ENCODE measurements around the gene KCTD16. TPM values are rescaled to one million over a fixed set of nuclear protein-coding genes. Genes with fewer than 3 reads are reported as not detected.

KCTD16 gene
- total RNA-seq, 1 donor from 2014 or later: 5.6 TPM

DNA sequence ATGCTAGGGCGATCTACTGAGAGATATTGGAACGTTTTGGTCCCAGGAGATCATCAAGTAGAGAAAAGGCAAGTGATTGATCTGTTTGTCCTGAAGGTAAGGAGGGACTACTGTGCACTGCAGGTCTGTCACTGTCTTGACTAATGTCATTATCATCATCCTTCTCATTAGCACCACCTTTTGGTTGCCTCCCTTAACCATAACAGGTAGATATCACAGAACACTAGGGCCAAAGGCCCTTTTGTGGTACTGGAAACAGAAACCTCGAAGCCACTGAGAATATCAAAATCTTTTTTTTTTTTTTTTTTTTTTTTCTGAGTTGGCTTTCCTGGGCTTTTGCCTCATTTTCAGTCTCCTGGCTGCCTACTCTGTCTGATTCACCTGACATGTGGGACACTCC, 134.0 kb downstream of the KCTD16 start:
- Histone ChIP-seq H4K20me1 (ENCODE audit: insufficient read depth, low read length) (no peaks in the 10 kb centered on the region), H3K36me3 (ENCODE audit: insufficient read depth, low read length) (no peaks in the 10 kb centered on the region), H3K27me3 (ENCODE audit: insufficient read depth, low read length) (no peaks in the 10 kb centered on the region), H3K4me3 (ENCODE audit: insufficient read depth, low read depth, low read length) (no peak overlapping the region), H3K9me3 (ENCODE audit: insufficient read depth, low read depth, low read length) (no peaks in the 10 kb centered on the region), H3K4me1 (ENCODE audit: insufficient read depth, low read length) (no peaks in the 10 kb centered on the region), H3K27ac (ENCODE audit: low read depth, low read length) (no peak overlapping the region), H2AFZ (ENCODE audit: low read depth, low read length) (no peak overlapping the region), H3K9ac (ENCODE audit: low read length) (no peak overlapping the region), H3K79me2 (ENCODE audit: insufficient read depth, low read length) (no peaks in the 10 kb centered on the region), H3K4me2 (ENCODE audit: low read length) (no peak overlapping the region)
- no peak for DNase-seq (ENCODE audit: low read depth)
- no peak for TF ChIP-seq EZH2 (IDR thresholded peaks at IDR 0.05; ENCODE audit: insufficient read depth, low read length)
- TF ChIP-seq, protein P1, sequence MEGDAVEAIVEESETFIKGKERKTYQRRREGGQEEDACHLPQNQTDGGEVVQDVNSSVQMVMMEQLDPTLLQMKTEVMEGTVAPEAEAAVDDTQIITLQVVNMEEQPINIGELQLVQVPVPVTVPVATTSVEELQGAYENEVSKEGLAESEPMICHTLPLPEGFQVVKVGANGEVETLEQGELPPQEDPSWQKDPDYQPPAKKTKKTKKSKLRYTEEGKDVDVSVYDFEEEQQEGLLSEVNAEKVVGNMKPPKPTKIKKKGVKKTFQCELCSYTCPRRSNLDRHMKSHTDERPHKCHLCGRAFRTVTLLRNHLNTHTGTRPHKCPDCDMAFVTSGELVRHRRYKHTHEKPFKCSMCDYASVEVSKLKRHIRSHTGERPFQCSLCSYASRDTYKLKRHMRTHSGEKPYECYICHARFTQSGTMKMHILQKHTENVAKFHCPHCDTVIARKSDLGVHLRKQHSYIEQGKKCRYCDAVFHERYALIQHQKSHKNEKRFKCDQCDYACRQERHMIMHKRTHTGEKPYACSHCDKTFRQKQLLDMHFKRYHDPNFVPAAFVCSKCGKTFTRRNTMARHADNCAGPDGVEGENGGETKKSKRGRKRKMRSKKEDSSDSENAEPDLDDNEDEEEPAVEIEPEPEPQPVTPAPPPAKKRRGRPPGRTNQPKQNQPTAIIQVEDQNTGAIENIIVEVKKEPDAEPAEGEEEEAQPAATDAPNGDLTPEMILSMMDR (IDR thresholded peaks at IDR 0.05; ENCODE audit: insufficient read depth, low read depth, low read length): no peak
- peaks cover 8% of the 10 kb centered on the region for H3K4me1 Mint-ChIP-seq (ENCODE audit: low read depth, unreplicated experiment)
- H3K27me3 Mint-ChIP-seq (ENCODE audit: low read depth, unreplicated experiment): no peaks in the 10 kb centered on the region
- H3K27ac Mint-ChIP-seq (ENCODE audit: unreplicated experiment): no peak overlapping the region
- FAIRE-seq: no peak
- H3K9me3 Mint-ChIP-seq (ENCODE audit: unreplicated experiment): peaks cover 4% of the 10 kb centered on the region
- no peak overlapping the region for H3K4me3 Mint-ChIP-seq (ENCODE audit: unreplicated experiment)
- H3K36me3 Mint-ChIP-seq (ENCODE audit: low read depth, unreplicated experiment): peaks cover 2% of the 10 kb centered on the region

DNA sequence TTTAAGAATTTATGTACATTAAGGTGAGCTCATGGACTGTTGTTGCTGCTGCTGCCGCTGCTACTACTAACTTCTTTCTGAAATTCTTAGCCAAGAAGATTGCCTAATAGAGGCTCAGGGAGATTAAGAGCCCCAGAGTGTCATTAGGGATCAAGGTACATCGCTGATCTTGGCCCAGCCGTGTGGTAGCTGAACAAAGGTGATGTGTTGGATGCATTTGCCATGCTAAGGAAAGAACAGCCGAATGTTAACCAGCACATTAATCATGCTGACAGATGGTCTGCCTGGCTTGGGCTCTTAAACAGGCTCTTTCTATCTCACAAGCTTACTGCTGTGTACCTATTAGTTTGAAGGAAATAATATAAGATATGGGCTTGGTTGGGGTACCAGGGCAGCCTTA, 137.1 kb downstream of the KCTD16 start:
- H3K27ac Mint-ChIP-seq (ENCODE audit: unreplicated experiment): no peak overlapping the region

DNA sequence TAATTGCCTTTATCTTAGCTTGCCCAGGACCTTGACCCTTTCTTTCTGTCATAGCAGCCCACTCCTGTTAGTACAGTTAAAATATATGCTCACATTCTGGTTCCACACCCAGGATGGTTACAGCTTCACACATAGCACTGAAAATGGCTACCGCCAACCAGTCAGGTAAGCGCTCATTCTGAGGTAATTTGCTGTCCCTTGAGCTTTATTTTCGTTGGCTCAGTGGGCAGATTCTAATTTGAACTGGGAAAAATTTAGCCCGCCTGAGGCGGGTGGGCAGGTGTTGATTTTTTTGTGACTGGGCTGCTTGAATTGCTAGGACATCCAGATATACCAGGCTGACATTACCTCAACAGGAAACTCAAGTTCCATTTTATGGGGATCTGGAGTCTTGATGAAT, 137.5 kb downstream of the KCTD16 start:
- Histone ChIP-seq H3K27ac (ENCODE audit: low read depth, low read length) (no peak overlapping the region), H3K9me3 (ENCODE audit: insufficient read depth, low read depth, low read length) (no peaks in the 10 kb centered on the region), H4K20me1 (ENCODE audit: insufficient read depth, low read length) (no peaks in the 10 kb centered on the region), H3K36me3 (ENCODE audit: insufficient read depth, low read length) (no peaks in the 10 kb centered on the region), H3K4me3 (ENCODE audit: insufficient read depth, low read depth, low read length) (no peak overlapping the region), H3K9ac (ENCODE audit: low read length) (no peak overlapping the region), H3K4me1 (ENCODE audit: insufficient read depth, low read length) (no peaks in the 10 kb centered on the region), H3K27me3 (ENCODE audit: insufficient read depth, low read length) (no peaks in the 10 kb centered on the region), H2AFZ (ENCODE audit: low read depth, low read length) (no peak overlapping the region), H3K4me2 (ENCODE audit: low read length) (no peak overlapping the region), H3K79me2 (ENCODE audit: insufficient read depth, low read length) (no peaks in the 10 kb centered on the region)
- no peak for FAIRE-seq
- peaks cover 4% of the 10 kb centered on the region for H3K9me3 Mint-ChIP-seq (ENCODE audit: unreplicated experiment)
- TF ChIP-seq, protein P1 (IDR thresholded peaks at IDR 0.05; ENCODE audit: insufficient read depth, low read depth, low read length): no peak
- TF ChIP-seq EZH2 (IDR thresholded peaks at IDR 0.05; ENCODE audit: insufficient read depth, low read length): no peak
- DNase-seq (ENCODE audit: low read depth): no peak
- H3K27me3 Mint-ChIP-seq (ENCODE audit: low read depth, unreplicated experiment): no peaks in the 10 kb centered on the region
- H3K27ac Mint-ChIP-seq (ENCODE audit: unreplicated experiment): no peak overlapping the region
- peaks cover 2% of the 10 kb centered on the region for H3K36me3 Mint-ChIP-seq (ENCODE audit: low read depth, unreplicated experiment)
- H3K4me3 Mint-ChIP-seq (ENCODE audit: unreplicated experiment): no peak overlapping the region
- peaks cover 8% of the 10 kb centered on the region for H3K4me1 Mint-ChIP-seq (ENCODE audit: low read depth, unreplicated experiment)

More for the DNA sequence above, 137.1 kb downstream of the KCTD16 start:
- H3K79me2 ChIP-seq (ENCODE audit: insufficient read depth, low read length): no peaks in the 10 kb centered on the region
- H3K4me3 ChIP-seq (ENCODE audit: insufficient read depth, low read depth, low read length): no peak overlapping the region
- no peak for FAIRE-seq
- H4K20me1 ChIP-seq (ENCODE audit: insufficient read depth, low read length): no peaks in the 10 kb centered on the region
- no peak overlapping the region for H2AFZ ChIP-seq (ENCODE audit: low read depth, low read length)
- TF ChIP-seq, protein P1 (IDR thresholded peaks at IDR 0.05; ENCODE audit: insufficient read depth, low read depth, low read length): no peak
- TF ChIP-seq EZH2 (IDR thresholded peaks at IDR 0.05; ENCODE audit: insufficient read depth, low read length): no peak
- no peak overlapping the region for H3K4me2 ChIP-seq (ENCODE audit: low read length)
- no peak overlapping the region for H3K27ac ChIP-seq (ENCODE audit: low read depth, low read length)
- peaks cover 4% of the 10 kb centered on the region for H3K9me3 Mint-ChIP-seq (ENCODE audit: unreplicated experiment)
- DNase-seq (ENCODE audit: low read depth): no peak
- H3K4me1 Mint-ChIP-seq (ENCODE audit: low read depth, unreplicated experiment): peaks cover 8% of the 10 kb centered on the region
- H3K36me3 Mint-ChIP-seq (ENCODE audit: low read depth, unreplicated experiment): peaks cover 2% of the 10 kb centered on the region
- H3K36me3 ChIP-seq (ENCODE audit: insufficient read depth, low read length): no peaks in the 10 kb centered on the region
- H3K9me3 ChIP-seq (ENCODE audit: insufficient read depth, low read depth, low read length): no peaks in the 10 kb centered on the region
- no peak overlapping the region for H3K4me3 Mint-ChIP-seq (ENCODE audit: unreplicated experiment)
- no peaks in the 10 kb centered on the region for H3K27me3 ChIP-seq (ENCODE audit: insufficient read depth, low read length)
- no peaks in the 10 kb centered on the region for H3K27me3 Mint-ChIP-seq (ENCODE audit: low read depth, unreplicated experiment)
- no peak overlapping the region for H3K9ac ChIP-seq (ENCODE audit: low read length)
- no peaks in the 10 kb centered on the region for H3K4me1 ChIP-seq (ENCODE audit: insufficient read depth, low read length)
